Left ventricle myocardium inferior (tissue), 1 donor: ENCODE data around the gene SLC25A26. TPM values are rescaled to one million over a fixed set of nuclear protein-coding genes. Genes with fewer than 3 reads are reported as not detected.

Source experiments
- DNase-seq: peaks from one replicate; pipeline ENCODE4 v3.0.0-alpha.2; 2020
- H3K27ac ChIP-seq: fragments of 200-600 bp; replicated peaks from 2 replicates; pipeline ENCODE4 v1.8.0; 2021
- H3K27me3 ChIP-seq: fragments of 200-600 bp; 2 replicates; pipeline ENCODE4 v1.8.0; 2021; ENCODE audit warnings: low read depth
- H3K36me3 ChIP-seq: fragments of 200-600 bp; 2 replicates; pipeline ENCODE4 v1.8.0; 2021
- H3K4me1 ChIP-seq: fragments of 200-600 bp; 2 replicates; pipeline ENCODE4 v1.8.0; 2021
- H3K4me3 ChIP-seq: fragments of 200-600 bp; 2 replicates; pipeline ENCODE4 v1.8.0; 2021; ENCODE audit warnings: mild to moderate bottlenecking, moderate library complexity
- H3K9me3 ChIP-seq: fragments of 200-600 bp; replicated peaks from 2 replicates; pipeline ENCODE4 v1.8.0; 2021
- CTCF ChIP-seq: fragments of 200-600 bp; IDR thresholded peaks from 2 replicates; pipeline ENCODE4 v1.8.0; 2021; ENCODE audit warnings: antibody characterized with exemption, mild to moderate bottlenecking, borderline replicate concordance
- intact Hi-C: fragments of 100-400 bp; cut with micrococcal nuclease; formaldehyde crosslinking; loops from one replicate; pipeline ENCODE4 v1.11.0; 2022
- total RNA-seq: library from RNA; stranded (reverse); fragmentation: NEBNext Ultra II Directional; extraction: Animal tissue kit (Norgen Biotek cat#: 25700); gene quantifications from one replicate; pipeline ENCODE4 v1.2.1, GENCODE V29; 2021
- donor health status: DM: no; HTN: yes; CAD: no; lungs with severe emphysema.

Gene SLC25A26
- total RNA-seq, 1 donor from 2014 or later: 40.7 TPM

- intact Hi-C loops: no loop called here
- no peak overlapping the region for H3K4me3 ChIP-seq
These were observed 22.2 kb upstream of the SLC25A26 start for GRCh38 chr3:66198437-66199088.

DNA sequence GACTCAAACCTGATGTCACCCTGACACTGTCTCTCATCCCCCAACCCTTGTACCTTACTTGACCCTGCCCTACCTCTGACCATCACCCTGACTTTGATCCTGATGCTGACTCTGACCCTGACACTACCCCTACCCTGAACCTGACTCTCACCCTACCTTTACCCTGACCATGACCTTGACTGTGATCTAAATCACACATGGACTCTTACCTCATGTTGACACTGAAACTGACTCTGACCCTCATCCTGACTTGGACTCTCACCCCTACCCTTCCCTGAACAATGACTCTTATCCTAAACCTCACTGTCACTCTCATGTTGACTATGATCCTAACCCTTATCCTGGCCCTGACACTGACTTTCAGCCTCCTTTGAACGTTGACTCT, 21.7 kb upstream of the SLC25A26 start:
- intact Hi-C loops: no loop called here
- TF ChIP-seq CTCF: no peak
- H3K27ac ChIP-seq: no peak overlapping the region
- no peaks in the 10 kb centered on the region for H3K36me3 ChIP-seq
- peaks cover 10% of the 10 kb centered on the region for H3K27me3 ChIP-seq
- no peaks in the 10 kb centered on the region for H3K9me3 ChIP-seq
- no peak overlapping the region for H3K4me3 ChIP-seq
- H3K4me1 ChIP-seq: peaks cover 7% of the 10 kb centered on the region
- no peak for DNase-seq

More at GRCh38 chr3:66198437-66199088, 22.2 kb upstream of the SLC25A26 start:
- Histone ChIP-seq H3K4me1 (peaks cover 7% of the 10 kb centered on the region), H3K9me3 (no peaks in the 10 kb centered on the region), H3K36me3 (no peaks in the 10 kb centered on the region), H3K27ac (no peak overlapping the region), H3K27me3 (peaks cover 10% of the 10 kb centered on the region)
- DNase-seq: no peak
- no peak for TF ChIP-seq CTCF

GRCh38 chr3:66200147-66200546, 20.7 kb upstream of the SLC25A26 start:
- no peak overlapping the region for H3K27ac ChIP-seq
- H3K4me1 ChIP-seq: peaks cover 6% of the 10 kb centered on the region
- H3K9me3 ChIP-seq: no peaks in the 10 kb centered on the region
- H3K36me3 ChIP-seq: no peaks in the 10 kb centered on the region
- intact Hi-C loops: no loop called here
- DNase-seq: no peak
- peaks cover 5% of the 10 kb centered on the region for H3K27me3 ChIP-seq
- no peak for TF ChIP-seq CTCF
- H3K4me3 ChIP-seq: no peak overlapping the region

- TF ChIP-seq CTCF: no peak
- intact Hi-C loops: no loop called here
- H3K4me1 ChIP-seq: no peaks in the 10 kb centered on the region
- no peaks in the 10 kb centered on the region for H3K9me3 ChIP-seq
- H3K4me3 ChIP-seq: no peak overlapping the region
- no peaks in the 10 kb centered on the region for H3K27me3 ChIP-seq
- no peak for DNase-seq
- no peaks in the 10 kb centered on the region for H3K36me3 ChIP-seq
- H3K27ac ChIP-seq: no peak overlapping the region
These were observed 20.0 kb upstream of the SLC25A26 start for GRCh38 chr3:66200786-66201185.

DNA sequence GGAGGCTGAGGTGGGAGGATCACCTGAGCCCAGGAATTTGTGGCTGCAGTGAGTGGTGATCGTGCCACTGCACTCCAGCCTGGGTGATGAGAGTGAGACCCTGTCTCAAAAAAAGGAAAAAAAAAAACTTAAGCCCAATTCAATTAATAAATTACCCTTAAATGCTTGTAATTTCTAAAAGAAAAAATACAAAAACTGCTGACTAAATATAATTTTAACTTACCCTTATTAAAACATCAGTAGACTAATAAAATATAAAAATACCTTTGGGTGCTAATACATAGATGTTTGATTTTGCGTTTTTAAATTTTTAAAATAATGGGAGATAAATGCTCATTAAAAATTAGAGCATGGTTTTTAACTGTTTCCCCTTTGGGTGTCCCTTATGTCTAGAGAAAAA, 17.5 kb upstream of the SLC25A26 start:
- no peaks in the 10 kb centered on the region for H3K36me3 ChIP-seq
- intact Hi-C loops: no loop called here
- no peaks in the 10 kb centered on the region for H3K9me3 ChIP-seq
- H3K4me1 ChIP-seq: no peaks in the 10 kb centered on the region
- H3K27me3 ChIP-seq: no peaks in the 10 kb centered on the region
- no peak overlapping the region for H3K4me3 ChIP-seq
- DNase-seq: no peak
- no peak for TF ChIP-seq CTCF
- H3K27ac ChIP-seq: no peak overlapping the region
